ENCODE measurements around the gene RHOF.
"Not testable (repeated sequence)": the region's sequence is repeated elsewhere in the genome, so short reads cannot be mapped to it uniquely, and the experiment has no call there.

Gene RHOF

DNA sequence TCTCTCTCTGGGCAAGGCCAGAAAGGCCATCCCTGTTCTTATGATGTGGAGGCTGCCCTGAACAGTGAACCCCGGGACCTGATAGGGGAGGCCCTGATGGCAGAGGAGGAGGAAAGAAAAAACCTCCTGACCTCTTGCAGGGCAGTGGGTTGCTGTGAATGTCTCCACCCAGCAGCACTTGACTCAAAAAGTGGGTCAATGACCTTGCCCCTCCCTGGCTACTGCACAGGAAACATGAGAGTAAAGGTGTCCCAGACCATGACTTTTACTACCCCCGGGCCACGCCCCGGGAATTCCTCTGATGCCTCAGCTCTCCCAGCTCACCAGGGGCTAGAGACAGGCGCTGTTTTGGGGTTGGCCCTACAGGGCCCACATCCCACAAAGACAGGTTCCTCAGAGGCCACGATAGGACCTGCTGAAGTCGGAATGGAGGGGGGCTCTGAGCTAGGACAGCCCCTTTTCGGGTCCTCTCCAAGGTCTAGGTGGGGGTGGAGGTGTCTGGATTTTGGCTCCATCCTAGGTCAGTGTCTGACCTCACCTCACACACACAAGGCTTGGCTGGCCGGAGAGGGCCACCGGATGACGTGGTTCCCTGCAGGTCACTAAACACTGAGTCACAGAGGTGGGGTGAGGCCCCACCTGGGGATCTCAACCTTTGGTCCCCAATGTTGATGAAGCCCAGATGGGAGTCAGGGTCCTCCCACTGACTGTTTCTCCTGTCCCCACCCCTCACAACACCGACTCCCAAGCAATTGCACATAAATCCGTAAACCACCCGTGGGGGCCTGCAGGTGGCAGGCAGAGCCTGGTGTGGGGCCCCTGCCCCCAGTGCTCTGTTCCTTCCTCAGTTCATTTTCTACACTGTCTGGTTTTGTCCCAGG is 1.6 kb downstream of the RHOF start:
- no peak for DNase-seq

DNA sequence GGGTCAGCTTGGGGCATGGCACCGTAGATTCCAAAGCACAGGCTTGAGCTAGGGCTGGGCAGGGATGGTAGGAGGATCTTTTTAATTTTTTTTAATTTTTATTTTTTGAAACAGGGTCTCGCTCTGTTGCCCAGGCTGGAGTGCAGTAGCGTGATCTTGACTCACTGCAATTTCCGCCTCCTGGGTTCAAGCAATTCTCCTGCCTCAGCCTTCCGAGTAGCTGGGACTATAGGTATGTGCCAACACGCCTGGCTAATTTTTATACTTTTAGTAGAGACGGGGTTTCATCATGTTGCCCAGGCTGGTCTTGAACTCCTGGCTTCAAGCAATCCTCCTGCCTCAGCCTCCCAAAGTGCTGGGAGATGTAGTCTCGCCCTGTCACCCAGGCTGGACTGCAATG is 2.7 kb downstream of the RHOF start:
- not testable (repeated sequence) for DNase-seq

GRCh38 chr12:121789800-121790728 is 3.4 kb downstream of the RHOF start:
- DNase-seq, result no peak

- DNase-seq, result no peak
These were observed 4.2 kb downstream of the RHOF start for GRCh38 chr12:121789233-121789781.

DNA sequence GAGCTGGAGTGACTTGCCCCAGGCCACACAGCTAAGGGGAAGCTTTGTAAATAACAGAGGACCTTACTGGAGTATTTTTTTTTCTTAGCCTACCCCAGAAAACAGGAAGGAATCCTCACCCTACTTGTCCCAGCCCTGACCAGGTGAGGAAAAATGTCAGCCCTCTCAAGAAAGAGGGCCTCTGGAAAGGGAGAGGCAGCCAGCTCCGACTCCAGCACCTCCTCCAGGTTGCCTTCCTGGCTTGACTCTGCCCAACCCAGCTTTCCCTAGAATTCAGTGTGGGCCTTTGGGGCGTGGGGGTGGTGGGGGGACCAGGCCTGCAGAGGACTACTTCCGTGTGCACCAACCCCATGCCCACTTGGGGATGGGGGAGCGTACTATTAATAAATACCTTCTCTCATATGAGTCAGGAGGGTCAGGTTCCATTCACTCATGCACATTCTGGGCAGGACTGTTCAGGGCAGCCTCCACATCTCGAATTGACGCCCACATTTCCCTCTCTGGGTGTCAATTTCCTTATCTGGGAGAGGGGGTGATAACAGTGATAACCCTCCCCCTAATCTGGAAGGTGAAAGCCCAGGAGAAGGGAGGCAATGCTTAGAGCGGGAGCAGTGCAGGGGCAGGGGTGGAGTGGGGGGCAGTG is 5.2 kb downstream of the RHOF start:
- no peak for DNase-seq

- DNase-seq, result no peak
These were observed 6.1 kb downstream of the RHOF start for GRCh38 chr12:121787063-121788025.

GRCh38 chr12:121786440-121786825 is 7.1 kb downstream of the RHOF start:
- DNase-seq, result no peak

GRCh38 chr12:121784460-121784859 is 9.0 kb downstream of the RHOF start:
- no peak for DNase-seq

GRCh38 chr12:121783766-121784165 is 9.7 kb downstream of the RHOF start:
- no peak for DNase-seq

DNA sequence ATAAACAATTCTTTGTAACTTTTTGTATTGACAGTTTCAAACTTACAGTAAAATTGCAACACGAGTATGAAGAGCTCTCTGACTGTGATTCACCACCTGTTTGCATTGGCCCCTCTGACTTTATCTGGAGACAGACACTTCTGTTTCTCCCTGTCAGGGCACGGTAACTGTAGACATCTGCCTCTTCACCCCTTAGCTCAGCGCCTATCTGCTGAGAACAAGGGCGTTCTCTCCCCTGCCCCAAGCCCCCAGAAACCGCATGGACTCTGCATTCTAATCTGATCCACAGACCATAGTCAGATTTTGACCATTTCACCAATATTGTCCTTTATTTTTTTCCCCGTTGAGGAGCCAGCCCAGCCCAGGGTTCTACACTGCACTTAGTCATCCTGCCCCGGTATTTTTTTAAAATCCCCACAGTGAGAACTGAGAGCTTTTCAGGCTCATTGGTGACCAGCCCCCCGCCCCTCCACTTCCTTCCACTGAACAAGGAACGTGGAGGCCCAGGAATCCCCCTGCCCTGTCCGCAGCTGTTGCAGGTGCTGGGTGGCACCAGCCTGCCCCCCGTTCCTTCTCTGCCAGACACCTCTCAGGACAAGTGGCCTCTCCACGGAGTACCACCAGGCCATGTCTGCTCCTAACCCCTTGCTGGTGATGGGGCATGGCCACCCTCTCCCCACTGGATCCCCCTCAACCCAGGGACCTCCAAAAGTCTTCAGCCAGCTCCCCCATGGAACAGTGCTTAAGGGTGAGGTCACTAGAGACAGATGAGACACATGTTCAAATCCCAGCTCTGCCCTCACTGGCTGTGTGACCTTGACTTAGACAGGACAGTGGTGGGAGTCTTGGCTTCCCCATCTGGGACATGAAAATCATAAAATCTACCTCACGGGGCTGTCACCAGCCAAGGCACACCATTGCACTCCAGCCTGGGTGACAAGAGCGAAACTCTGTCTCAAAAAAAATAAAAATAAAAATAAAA is 11.2 kb downstream of the RHOF start:
- no peak for DNase-seq

- no peak for DNase-seq
These were observed 11.9 kb downstream of the RHOF start for GRCh38 chr12:121781484-121781997.

DNA sequence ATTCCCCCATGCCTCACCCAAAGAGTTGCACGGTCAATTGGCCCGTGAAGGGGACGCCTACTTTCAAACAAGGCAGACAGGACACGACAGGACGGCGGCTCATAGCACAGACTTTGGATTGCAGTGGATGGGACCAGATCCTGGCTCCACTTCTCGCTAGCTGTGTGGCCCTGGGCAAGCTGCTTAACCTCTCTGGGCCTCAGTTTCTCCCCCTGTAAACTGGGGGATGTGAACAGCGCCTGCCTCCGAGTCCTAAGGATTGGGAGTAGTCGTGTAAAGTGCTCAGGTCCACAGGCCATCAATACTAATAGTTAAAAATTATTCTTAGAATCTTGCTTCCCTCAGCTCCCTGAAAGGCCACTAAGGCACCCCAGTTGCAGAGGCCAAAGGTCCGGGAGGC is 13.1 kb downstream of the RHOF start:
- DNase-seq, result no peak

DNA sequence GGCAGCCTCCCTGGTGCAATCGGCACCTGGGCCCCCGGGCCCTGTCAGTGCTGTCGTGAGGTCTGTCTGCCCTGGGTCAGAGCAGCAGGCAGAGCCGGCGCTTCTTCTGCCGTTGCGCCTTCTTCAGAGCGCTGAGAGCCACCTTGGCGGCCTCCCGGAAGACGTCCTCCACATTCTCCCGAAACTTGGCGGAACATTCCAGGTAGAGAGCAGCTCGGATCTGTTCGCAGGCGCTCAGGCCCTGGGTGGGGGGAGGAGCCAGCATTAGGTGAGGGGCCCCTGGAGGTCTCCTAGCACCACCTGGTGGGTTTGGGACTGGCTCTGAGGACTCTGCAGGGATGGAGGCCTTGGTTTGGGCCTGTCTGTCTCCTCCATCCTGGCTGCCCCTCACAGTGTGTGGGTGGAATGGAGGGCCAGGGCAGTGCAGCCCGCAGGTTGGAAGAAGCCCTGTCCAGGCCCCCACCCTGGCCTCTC is 14.0 kb downstream of the RHOF start:
- DNase-seq, result no peak

GRCh38 chr12:121778567-121779421 is 14.7 kb downstream of the RHOF start:
- DNase-seq, result no peak

- DNase-seq, result no peak
These were observed 17.0 kb downstream of the RHOF start for GRCh38 chr12:121776190-121777098.

DNA sequence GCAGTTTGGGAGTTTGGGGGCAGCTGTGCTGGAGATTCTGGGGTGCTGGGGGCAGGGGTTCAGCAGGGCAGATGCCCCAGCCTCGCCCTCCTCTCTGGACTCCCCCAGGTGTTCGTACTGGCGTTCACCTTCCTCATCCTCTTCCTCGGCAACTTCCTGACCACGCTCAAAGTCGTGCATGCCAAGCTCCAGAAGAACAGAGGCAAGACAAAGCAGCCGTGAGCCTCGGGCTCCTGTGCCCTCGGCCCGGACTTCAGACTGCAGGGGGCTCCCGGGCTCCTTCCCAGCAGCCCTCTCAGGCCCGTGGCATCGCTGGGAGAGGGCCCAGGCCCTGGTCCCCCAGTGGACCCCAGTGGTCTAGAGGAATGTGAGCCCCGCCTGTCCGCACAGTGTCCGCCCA is 18.0 kb downstream of the RHOF start:
- DNase-seq, result no peak

- DNase-seq, result no peak
These were observed 18.5 kb downstream of the RHOF start for GRCh38 chr12:121774968-121775474.
